RCC 7860 (cell line): Measurements from ENCODE around the gene GPR84.
"Not testable (repeated sequence)": the region's sequence is repeated elsewhere in the genome, so short reads cannot be mapped to it uniquely, and the experiment has no call there.

Experiments
- DNase-seq: peaks from one replicate; pipeline ENCODE4 v3.0.0-alpha.2; 2015; ENCODE audit warnings: low spot score
- FAIRE-seq: peaks from 2 replicates; lab custom pipeline; 2012; peaks lifted over from hg19 to GRCh38; lab: Jason Lieb, UNC

Gene GPR84

DNA sequence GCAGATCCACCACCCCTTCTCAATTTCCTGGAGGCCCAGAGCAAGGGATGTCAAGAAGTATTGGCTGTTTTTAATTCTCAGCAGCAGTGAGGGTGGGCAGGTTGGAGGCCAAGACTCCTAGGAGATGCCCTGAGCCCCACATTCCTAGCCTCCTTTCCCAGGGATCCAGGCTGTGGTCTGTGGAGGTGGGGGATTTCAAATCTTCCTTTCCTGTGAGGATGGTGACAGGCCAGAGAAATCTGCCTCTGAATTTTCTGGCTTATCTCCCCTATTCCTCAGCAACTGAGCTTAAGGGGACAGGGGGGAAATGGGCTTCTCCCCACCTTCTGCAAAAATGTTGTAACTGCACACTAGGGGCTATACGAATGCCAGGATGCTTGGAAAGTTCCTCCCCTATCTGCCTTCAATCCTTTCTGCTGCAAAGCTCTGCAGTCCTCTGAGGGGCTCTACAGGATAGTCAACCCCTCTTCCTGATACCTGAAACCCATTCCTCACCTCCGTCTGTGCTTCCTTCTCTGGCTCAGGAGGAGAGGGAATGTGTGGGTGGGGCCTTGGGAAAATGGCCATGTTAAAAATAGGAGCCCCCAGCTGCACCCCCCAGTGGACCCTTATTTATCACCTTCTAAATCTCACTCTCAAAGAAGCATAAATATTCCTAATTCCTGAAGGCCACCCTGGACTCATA lies 6.6 kb downstream of the GPR84 start:
- FAIRE-seq (no peak), DNase-seq (no peak)

DNA sequence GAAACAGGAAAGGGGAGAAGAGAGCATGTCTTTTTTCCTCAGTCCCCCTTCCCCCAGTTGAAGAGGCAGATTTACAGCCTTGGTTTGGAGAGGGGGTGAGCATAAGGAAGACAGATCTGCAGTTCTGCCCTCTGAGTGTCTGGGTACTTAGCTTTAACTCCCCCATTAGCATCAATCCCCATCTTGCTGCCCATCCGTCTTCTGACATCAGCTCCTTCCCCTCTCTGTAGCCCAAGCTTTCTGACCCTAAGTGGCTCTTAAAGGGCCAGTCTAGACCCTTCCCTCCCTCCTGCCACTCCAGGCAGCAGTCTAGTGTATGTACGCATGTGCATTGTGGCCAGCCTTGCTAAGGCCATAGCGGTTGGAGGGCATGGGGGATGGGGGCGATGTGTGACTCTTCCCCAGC lies 7.3 kb downstream of the GPR84 start:
- FAIRE-seq (no peak), DNase-seq (no peak)

DNA sequence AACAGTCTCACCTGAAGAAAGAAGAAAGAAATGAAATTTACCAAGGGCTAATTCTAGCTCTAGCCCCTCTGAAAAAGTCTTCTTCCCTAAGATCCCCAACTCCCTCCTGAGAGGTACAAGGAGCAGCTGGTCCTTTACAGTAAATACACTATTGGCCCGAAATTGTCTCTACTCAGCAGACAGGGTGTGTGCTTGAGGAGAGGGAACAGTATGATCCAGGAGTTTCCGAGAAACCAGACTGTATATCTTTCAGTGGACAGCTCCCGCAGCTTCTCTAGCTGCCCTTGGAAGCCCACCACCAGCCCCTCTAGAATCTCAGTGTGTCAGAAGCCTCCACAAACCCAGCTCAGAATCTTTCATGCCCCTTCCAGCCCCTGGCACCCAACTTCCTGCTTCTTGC lies 8.1 kb downstream of the GPR84 start:
- DNase-seq (no peak), FAIRE-seq (no peak)

DNA sequence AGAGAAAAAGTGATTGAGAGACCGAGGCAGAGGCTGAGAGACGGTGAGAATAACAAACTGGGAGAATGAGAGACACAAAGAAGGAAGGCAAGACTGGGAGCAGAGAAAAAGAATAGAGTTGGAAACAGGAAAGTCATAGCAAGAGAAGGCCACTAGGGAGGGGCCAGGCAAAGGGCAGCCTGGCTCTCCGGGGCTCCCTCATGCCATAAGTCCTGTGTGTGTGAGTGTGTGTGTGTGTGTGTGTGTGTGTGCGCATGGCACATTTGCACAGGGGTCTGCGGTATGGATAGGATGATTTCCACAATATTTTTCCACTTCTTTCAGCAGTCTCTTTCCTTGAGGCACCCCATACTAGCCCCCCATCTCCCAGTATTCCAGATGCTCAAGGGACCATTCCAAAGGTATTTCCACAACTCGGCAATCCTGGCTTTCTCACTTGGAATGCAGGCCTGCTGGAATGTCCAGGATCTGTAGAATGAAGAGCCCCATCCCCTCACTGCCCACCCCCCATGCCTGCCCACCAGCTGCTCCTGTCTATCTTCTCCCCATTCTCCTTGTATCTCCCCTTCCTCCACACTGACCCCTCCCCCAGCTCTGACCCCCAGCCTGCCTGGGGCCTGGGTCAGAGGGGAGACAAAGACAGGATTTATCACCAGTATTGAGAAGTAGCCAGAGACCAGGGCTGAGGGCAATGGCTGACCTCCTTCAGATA lies 9.0 kb downstream of the GPR84 start:
- DNase-seq (no peak), FAIRE-seq (no peak)

DNA sequence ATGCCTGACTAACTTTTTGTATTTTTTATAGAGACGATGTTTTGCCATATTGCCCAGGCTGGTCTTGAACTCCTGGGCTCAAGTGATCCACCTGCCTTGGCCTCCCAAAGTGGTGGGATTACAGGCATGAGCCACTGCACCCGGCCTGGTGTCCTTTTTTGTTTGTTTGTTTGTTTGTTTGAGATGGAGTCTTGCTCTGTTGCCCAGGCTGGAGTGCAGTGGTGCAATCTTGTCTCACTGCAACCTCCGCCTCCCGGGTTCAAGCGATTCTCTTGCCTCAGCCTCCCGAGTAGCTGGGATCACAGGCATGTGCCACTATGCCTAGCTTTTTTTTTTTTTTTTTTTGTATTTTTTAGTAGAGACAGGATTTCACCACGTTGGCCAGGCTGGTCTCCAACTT lies 10.0 kb downstream of the GPR84 start:
- FAIRE-seq, DNase-seq: not testable (repeated sequence)

DNA sequence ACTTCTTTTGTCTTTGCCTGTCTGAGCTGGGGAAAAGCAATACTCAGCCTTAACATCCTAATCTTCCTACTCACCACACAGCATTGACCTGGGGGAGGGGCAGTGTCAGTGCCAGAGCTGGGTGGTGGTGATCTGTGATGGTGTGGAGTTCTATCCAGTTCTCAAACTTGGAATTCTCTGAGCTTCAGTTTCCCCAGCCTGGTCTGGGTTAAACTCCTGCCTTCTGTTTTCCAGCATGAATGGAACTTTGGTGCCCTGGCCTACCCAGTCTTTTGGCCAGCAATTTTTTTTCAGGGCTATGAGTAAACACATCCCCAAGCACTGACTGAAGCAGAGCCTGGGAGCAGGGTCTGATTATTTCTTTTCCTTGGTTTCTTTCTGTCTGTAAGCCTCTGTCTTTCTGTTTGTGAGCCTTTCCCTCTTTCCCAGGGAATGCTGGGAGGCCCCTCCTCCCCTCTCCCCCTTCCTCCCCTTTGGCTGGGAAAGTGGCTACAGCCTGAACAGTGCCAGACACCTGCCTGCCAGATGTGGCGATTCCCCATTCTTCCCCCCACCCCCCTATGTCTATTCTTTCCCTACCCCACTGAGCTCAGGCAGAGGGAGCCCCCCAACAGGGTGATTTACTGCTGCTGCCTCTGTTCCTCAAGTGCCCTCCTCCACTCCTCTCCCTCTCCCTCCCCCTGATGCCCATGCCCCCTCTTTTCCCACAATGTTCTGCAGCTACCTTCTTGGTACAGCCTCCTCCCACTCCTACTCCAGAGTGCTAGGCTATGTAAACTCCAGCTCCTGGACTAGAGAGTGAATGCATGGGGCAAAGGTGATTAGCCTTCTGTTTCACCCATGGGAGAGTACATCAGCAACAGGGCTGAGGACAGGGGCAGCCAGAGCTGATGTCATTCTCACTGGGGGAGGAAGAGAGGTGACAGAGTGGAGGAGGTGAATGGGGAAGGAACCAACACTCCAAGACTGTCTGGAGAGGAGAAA lies 11.1 kb downstream of the GPR84 start:
- FAIRE-seq (no peak), DNase-seq (no peak)

DNA sequence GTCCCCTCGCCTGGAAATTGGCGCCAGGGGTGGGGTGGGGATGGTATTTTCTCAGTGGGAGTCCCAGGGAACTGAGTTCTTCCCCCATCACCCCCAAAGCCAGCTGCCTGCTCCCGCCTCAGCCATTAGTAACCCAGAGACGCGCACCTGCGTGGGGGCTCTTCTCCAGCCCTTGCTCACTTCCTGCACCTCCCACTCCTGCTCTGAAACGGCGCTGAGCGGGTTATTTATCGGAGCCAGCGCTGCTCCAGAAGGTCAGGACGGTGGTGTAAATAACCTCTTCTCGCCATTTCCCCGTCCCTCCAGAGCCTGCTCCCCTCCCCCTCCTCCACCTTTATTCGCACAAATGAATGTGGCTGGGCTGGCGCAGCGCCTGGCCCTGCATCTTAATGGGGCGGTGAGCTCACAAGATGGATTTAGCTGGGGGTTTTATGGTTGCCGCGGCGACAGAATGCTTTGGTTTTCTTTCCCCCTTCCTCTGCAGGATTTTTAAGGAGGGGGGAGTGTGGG lies 12.2 kb downstream of the GPR84 start:
- FAIRE-seq (no peak), DNase-seq (no peak)

DNA sequence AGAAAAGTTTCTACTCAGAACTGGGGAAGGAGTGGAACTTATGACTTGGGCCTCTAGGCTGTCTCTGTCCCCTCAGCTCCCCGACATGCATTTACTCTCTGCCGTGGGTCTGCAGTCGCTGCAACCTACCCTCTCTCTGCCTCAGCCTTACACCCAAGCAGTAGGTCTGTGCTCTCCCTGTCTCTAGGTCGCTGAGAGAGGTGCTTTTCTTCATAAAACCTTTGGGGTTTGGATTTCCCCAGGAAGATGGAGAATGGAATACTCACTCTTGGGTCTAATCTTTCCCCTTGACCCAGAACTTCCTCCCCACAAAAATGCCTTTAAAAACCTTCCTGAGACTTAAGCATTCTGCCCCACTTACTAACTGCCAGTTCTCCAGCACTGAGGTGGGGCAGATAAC lies 12.9 kb downstream of the GPR84 start:
- FAIRE-seq (no peak), DNase-seq (no peak)

DNA sequence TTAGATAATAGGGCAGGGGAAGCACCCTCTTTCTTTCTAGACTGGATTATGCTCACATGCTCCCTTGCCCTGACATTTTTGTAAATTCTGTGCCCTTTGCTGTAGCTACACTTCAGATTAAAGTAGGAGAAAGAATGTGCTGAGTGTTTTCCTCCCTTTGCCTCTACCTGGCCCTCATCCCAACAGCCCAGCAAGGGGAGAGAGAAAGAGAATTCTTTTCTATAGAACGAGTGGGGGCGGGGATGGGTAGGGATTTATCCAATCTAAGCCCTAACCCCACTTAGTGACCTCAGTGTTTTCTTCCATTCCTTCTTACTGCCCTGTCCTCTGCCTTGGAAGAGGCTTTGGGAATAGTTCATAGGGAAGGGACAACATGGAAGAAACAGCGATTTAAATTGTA lies 13.5 kb downstream of the GPR84 start:
- FAIRE-seq: no peak

DNA sequence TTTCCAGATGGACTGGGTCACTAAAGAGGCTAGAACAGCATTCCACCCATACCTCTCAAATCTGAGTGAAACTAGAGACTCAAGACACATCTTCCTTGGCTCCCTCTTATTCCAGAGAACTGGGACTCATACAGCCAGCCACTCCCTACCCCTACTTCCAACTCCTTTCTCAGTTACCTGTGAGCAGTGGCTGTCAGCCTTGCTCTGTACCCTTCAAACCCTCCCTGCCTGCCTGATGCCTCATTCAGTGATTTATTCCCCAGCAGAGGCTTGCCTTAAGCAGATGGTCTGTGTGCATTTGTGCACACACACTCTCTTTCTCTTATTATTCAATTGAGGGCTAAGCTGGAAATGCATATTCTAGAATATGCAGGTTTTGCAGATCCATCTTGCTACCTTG lies 14.6 kb downstream of the GPR84 start:
- FAIRE-seq (no peak), DNase-seq (no peak)

More for the DNA sequence above, 13.5 kb downstream of the GPR84 start:
- no peak for DNase-seq

DNA sequence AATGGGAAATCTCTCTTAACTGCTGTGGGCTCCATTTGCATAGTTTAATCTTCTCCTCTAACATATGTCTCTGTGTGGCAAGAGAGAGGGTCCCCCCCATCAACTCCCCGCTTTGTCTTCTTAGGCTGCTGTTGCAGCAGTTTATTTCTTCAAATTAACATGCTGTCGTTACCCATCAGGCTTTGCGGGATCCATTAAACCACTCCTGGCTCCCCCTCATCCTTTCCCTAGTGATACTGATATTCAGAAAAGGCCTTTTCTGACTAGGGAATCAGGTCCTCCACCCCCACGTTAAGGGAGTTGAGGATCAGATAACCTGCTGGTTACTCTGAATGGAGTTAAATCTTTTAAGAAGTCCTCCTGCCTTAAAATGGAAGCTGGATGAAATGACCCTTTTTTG lies 15.2 kb downstream of the GPR84 start:
- DNase-seq (no peak), FAIRE-seq (no peak)

DNA sequence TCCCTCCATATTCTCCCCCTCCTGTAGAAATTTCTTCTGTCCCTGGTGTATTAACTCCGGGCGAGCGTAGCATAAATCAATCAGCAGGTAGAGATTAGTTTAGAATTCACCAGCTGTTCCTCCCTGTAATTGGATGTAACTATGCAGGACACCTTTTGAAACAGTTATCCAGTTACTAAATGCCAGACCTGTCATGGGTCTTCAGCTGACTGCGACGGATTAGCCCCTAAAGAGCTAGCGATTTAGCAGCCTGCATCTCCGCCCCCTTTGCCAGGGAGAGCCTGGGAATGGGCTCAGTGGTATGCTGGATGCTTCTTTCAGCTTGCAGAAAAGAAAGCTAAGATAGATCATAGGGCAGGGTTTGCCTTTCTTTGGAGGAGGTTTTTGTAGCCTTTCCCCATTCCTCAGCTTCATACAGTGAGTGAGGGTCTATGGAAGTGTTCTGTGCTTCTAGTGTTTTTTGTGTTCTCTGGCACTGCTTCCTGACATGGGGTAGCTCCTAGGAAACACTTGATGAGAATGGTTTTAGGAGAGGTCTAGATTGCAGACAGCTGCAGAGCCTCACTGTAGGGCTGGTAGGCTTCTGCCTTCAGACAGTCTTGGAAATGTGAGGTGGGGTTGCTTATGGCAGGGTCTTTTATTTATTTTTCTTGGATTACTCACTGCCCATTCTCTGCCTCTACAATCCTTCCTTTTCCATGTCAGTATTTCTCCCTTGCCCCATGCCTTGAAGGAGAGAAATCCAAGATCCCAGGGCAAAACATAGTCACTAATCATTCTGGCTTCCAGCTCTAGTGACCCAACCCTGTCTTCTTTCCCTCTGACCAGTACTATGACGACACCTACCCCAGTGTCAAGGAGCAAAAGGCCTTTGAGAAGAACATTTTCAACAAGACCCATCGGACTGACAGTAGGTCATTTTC lies 22.6 kb downstream of the GPR84 start:
- DNase-seq (no peak), FAIRE-seq (no peak)

DNA sequence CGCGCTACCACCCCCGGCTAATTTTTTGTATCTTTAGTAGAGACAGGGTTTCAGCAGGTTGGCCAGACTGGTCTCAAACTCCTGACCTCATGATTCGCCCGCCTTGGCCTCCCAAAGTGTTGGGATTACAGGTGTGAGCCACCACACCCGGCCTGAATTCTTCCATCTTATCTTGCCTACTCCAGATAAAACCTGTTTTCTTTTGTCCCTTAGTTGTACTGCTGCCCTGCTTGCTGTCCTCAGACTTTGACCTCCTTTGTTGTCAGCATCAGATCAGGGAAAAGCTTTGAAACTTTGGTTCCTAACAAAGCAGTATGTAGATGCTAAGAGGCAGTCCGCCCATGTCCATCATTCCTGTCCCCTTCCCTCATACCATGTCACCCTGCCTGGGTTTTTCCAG lies 23.4 kb downstream of the GPR84 start:
- FAIRE-seq (no peak), DNase-seq (no peak)

DNA sequence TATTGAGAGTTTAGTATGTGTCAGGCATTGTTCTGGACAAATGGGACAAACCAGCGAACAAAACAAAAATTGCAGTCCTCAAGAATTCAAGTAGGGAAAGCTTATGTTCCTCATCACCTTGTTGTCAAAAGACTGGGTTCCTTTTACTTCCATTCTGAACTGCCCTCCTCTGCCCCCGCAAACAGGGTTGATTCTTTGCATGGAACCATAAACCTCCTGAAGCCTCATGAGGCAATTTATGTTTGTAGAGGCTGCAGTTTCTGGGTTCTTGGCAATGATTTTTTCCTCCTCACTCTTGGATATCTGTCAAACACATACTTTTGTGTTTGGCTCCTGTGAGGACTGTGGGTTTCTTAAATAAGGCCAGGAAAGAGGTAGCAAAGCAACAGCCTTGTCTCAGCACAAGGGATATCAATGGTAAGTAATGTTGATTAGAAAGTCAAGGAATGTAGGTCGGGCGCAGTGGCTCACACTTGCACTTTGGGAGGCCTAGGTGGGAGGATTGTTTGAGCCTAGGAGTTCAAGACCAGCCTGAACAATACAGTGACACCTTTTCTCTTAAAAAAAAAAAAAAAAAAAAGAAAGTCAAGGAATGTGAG lies 25.5 kb downstream of the GPR84 start:
- FAIRE-seq: no peak
- no peak for DNase-seq

DNA sequence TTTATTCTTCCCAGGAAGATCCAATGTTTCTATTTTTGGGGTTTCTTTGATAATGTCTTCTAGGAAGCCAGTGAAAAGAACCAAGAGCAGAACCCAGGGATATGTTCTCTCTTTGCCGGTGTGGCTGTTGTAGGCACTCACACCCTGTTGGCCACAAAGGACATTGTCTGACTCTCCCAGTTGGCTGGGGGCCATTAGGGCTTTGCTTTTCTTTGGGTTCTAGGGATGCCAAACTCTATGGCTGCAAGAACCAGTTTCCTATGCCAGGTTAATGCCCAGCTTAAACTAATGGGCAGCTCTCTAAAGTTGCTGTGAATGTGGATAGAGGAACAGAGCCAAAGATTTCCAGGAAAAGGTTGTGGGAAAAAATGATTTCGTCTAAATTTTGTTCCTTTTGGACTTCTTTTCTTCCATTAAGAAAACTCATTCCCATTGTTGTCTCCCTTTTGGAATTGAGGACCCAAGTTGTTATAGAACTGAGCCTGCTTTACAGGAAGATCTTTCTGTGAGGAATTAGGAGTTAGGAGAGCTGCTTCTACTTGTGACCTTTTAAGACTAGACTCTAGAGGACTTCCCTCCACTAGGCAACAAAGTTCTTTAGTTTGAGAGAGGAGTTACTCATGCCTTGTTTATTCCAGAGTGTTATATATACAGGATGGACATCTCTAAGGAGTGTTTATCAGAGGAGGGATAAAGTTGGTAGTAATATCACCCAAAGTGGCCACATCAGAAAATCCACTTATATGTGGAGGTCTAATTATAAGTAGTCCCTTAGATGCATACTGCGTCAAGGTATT lies 26.2 kb downstream of the GPR84 start:
- FAIRE-seq (no peak), DNase-seq (no peak)

DNA sequence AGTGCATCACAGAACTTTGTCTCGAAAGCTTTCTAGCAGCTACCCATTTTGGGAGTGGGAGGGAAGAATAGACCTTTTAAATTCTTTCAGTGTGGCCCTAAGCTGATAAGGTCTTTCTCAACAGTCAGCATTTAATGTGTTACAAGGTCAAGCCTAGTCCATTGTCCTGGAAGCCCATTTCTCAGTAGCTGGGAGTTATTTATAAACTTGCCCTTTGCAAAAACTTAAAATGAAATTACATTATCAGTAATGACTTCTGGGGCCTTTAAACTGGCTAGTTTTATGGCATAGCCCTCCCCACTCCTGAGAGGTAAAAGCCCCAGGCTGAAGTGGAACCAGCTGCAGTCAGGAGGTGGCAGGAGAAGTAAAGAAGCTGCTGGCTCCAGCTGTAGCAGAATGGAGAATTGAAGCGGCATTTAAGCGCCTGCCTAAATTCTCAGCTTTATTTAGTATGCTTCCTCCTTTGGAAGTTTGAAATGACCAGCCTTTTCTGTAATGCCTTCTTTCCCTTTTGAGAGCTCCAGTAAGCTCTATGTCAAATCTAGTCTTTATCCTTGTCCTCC lies 26.9 kb downstream of the GPR84 start:
- DNase-seq: no peak
- no peak for FAIRE-seq

DNA sequence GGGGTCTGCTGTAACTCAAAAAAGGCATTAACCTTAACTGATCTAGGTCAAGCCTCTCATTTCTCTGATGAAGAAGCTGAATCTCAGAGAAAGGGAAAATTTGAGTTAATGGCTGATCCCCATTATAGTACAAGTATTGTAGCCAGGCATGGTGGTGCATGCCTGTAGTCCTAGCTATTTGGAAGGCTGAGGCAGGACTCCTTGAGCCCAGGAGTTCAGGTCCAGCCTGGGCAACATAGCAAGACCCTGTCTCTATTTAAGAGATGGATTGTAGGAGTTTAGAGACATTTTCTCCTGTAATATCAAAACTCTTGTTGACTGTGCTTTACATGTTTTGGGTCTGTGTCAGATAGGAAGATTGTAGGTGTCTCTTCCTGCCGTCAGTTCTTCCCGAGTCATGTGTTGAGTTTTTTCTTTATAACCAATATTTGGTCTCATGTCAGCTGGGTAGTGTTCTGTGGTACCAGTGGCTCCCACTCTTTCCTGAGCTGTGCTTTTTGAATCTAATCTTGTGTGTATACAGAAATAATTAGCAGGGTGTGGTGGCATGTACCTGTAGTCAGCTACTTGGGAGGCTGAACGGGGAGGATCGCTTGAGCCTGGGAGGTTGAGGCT lies 30.8 kb downstream of the GPR84 start:
- FAIRE-seq: no peak

DNA sequence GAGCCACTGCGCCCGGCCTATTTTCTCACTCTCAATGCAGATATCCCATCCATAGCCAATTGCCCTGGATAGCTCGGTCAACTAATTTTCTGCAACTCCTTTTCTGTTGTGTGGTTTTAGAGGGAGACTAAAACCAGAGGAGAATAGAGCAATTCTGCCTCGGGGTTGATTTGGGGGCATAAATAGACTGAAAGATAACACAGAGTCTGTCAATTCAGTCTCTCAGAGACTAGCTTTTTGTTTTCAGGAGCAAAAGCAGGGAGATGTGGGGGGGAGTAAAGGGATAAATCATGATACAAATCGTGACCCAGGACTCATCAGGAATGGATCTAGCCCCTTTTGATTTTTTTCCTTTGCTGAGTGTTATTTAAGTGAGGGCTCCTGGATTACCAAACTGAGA lies 32.8 kb downstream of the GPR84 start:
- FAIRE-seq (no peak), DNase-seq (no peak)

More for the DNA sequence above, 30.8 kb downstream of the GPR84 start:
- no peak for DNase-seq
